ENCODE data around the gene ZDHHC14. TPM values are rescaled to one million over a fixed set of nuclear protein-coding genes. Genes with fewer than 3 reads are reported as not detected.

The ZDHHC14 gene
- total and polyA plus RNA-seq, 2 of the 8 experiments (the other 6 are each of a cell fraction or from before 2014, with no cell fraction given), result 2.9 to 5.3 TPM

GRCh38 chr6:157647261-157647915, 266.4 kb downstream of the ZDHHC14 start:
- H2BK120ac ChIP-seq (replicated peaks; ENCODE audit: low read depth, low read length), result peak overlapping the region; percentile 95
- no peaks in the 10 kb centered on the region for H4K20me1 ChIP-seq (replicated peaks in 1 of 2; ENCODE audit: control insufficient read depth in 1 of 2, insufficient read depth in 2 of 2, low read length in 2 of 2)
- H3K4me3 ChIP-seq (ENCODE audit: extremely low read depth in 1 of 4, insufficient read depth in 2 of 4, low read depth in 3 of 4, low read length in 4 of 4), result no peak overlapping the region
- H3K4me2 ChIP-seq (ENCODE audit: insufficient read depth in 1 of 2, low read depth in 2 of 2, low read length in 2 of 2), result no peak overlapping the region
- peak overlapping the region; percentile 90; the same call in 1 of the 2 replicates for H2BK5ac ChIP-seq (ENCODE audit: low read depth, low read length)
- no peaks in the 10 kb centered on the region for H3K9me3 ChIP-seq (ENCODE audit: insufficient read depth in 2 of 2, low read depth in 1 of 2, low read length in 1 of 2)
- peak overlapping the region; percentile 63 for H4K91ac ChIP-seq (replicated peaks; ENCODE audit: insufficient read length, low read length)
- no peak overlapping the region for H2BK15ac ChIP-seq (ENCODE audit: low read length)
- 0 out of 2 replicates have a peak overlapping the region, but pooled peaks have one; percentile 55 for H2AK5ac ChIP-seq (ENCODE audit: low read depth, low read length)
- no peaks in the 10 kb centered on the region for H3K36me3 ChIP-seq (ENCODE audit: control insufficient read depth in 2 of 4, insufficient read depth in 4 of 4, low read length in 3 of 4)
- no peak overlapping the region for H3K27ac ChIP-seq (ENCODE audit: low read depth, low read length)
- H3K14ac ChIP-seq (ENCODE audit: insufficient read length), result no peak overlapping the region
- no peak overlapping the region for H4K8ac ChIP-seq (ENCODE audit: extremely low read depth, insufficient read depth, low read length)
- peak overlapping the region; percentile 85; the same call in 1 of the 2 replicates for H2BK12ac ChIP-seq (ENCODE audit: low read depth, low read length)
- H3K9ac ChIP-seq (replicated peaks in 1 of 4; ENCODE audit: extremely low read depth in 1 of 4, low read depth in 3 of 4, low read length in 3 of 4), result no peak overlapping the region
- no peaks in the 10 kb centered on the region for H3K27me3 ChIP-seq (replicated peaks in 1 of 4; ENCODE audit: control insufficient read depth in 3 of 4, extremely low read depth in 1 of 4, insufficient read depth in 3 of 4, low read length in 3 of 4)
- peak overlapping the region; percentile 63 for H2BK20ac ChIP-seq (ENCODE audit: low read length)
- no peaks in the 10 kb centered on the region for H3K23me2 ChIP-seq (ENCODE audit: low read depth, low read length)
- no peak overlapping the region for H3K23ac ChIP-seq (ENCODE audit: insufficient read length)
- no peaks in the 10 kb centered on the region; a peak in 1 of 7 replicates for H3K4me1 ChIP-seq (replicated peaks in 1 of 4; ENCODE audit: control insufficient read depth in 3 of 4, insufficient read depth in 4 of 4, low read length in 3 of 4)
- no peak overlapping the region for H2AFZ ChIP-seq (ENCODE audit: low read length)
- no peak overlapping the region for H3K56ac ChIP-seq (replicated peaks; ENCODE audit: insufficient read length, low read depth, low read length)
- H4K5ac ChIP-seq (ENCODE audit: insufficient read length, low read depth, low read length), result no peak overlapping the region
- 93% methylated on average over 23 of the region's 23 CpGs; no CpG with 5 or more reads in 1 of the 2 experiments for WGBS, 2 experiments (ENCODE audit: extremely low coverage in 1 of 2, insufficient coverage in 1 of 2, insufficient read length in 1 of 2, insufficient replicate concordance in 2 of 2, low coverage in 1 of 2, low lambda C conversion rate in 2 of 2, missing lambda C conversion rate in 1 of 2)
- ChIA-PET CTCF (ENCODE audit: partially characterized antibody) (interaction anchor here (0.6 to 1.9 kb wide), 5 partner anchors 18 to 193 kb away, joined by 3 to 4 read pairs (median 3); no protein-coding TSS in a partner anchor), POLR2A (ENCODE audit: partially characterized antibody) (no interaction called here)
- H3K79me1 ChIP-seq (ENCODE audit: low read depth, low read length), result no peaks in the 10 kb centered on the region
- H3K79me2 ChIP-seq (ENCODE audit: control insufficient read depth in 1 of 2, insufficient read depth in 2 of 2, low read length in 2 of 2), result no peaks in the 10 kb centered on the region
- DNase-seq (ENCODE audit: low read depth in 1 of 2, low spot score in 2 of 2) (no peak), FAIRE-seq (no peak)
- peak overlapping the region; percentile 71 for H3K4ac ChIP-seq (replicated peaks; ENCODE audit: insufficient read length, low read depth, low read length)
- no peak overlapping the region for H3K18ac ChIP-seq (ENCODE audit: extremely low read depth, low read length)
- TF ChIP-seq HDAC6 (IDR thresholded peaks at IDR 0.05; ENCODE audit: low read depth, low read length) (no peak), POU5F1 (IDR thresholded peaks at IDR 0.05; ENCODE audit: low read depth, low read length) (no peak), SIRT6 (IDR thresholded peaks at IDR 0.05; ENCODE audit: low read length) (no peak), KDM1A (IDR thresholded peaks at IDR 0.05; ENCODE audit: borderline replicate concordance, low read length) (no peak), CHD1 (IDR thresholded peaks at IDR 0.05; ENCODE audit: low read depth, low read length) (no peak), GTF2F1 (IDR thresholded peaks at IDR 0.05; ENCODE audit: borderline replicate concordance, low read depth, low read length) (no peak), RBBP5 (IDR thresholded peaks at IDR 0.05; ENCODE audit: borderline replicate concordance, low read depth, low read length) (no peak), GABPA (IDR thresholded peaks at IDR 0.05; ENCODE audit: borderline replicate concordance, insufficient read depth, low read length) (no peak), NRF1 (IDR thresholded peaks at IDR 0.05; ENCODE audit: low read depth, low read length) (no peak), TBP (IDR thresholded peaks at IDR 0.05; ENCODE audit: low read depth, low read length) (no peak), TCF12 (IDR thresholded peaks at IDR 0.05; ENCODE audit: low read depth, low read length) (no peak), RXRA (IDR thresholded peaks at IDR 0.05; ENCODE audit: insufficient read depth, low read depth, low read length) (no peak)
- TF ChIP-seq, protein P1, sequence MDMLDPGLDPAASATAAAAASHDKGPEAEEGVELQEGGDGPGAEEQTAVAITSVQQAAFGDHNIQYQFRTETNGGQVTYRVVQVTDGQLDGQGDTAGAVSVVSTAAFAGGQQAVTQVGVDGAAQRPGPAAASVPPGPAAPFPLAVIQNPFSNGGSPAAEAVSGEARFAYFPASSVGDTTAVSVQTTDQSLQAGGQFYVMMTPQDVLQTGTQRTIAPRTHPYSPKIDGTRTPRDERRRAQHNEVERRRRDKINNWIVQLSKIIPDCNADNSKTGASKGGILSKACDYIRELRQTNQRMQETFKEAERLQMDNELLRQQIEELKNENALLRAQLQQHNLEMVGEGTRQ (IDR thresholded peaks at IDR 0.05; ENCODE audit: low read length), result no peak
